Measurements from ENCODE around the gene SPSB1. TPM values are rescaled to one million over a fixed set of nuclear protein-coding genes. Genes with fewer than 3 reads are reported as not detected.

SPSB1 gene
- total RNA-seq, 1 donor from 2014 or later = 1.3 TPM

- Mint-ChIP-seq H3K4me1 (peaks cover 33% of the 10 kb centered on the region), H3K9me3 (no peaks in the 10 kb centered on the region), H3K27me3 (ENCODE audit: low read depth) (peaks cover 2% of the 10 kb centered on the region), H3K27ac (ENCODE audit: unreplicated experiment) (no peak overlapping the region), H3K4me3 (no peak overlapping the region), H3K36me3 (ENCODE audit: low read depth) (no peaks in the 10 kb centered on the region)
- no peak for DNase-seq (ENCODE audit: low read depth, low spot score)
- TF ChIP-seq CTCF (conservative IDR thresholded peaks at IDR 0.05) = no peak
These were observed 77.5 kb downstream of the SPSB1 start for GRCh38 chr1:9369964-9370788.

GRCh38 chr1:9371391-9371935 lies 78.8 kb downstream of the SPSB1 start:
- Mint-ChIP-seq H3K27ac (ENCODE audit: unreplicated experiment) (no peak overlapping the region), H3K4me3 (no peak overlapping the region), H3K9me3 (no peaks in the 10 kb centered on the region), H3K4me1 (peaks cover 33% of the 10 kb centered on the region), H3K27me3 (ENCODE audit: low read depth) (peaks cover 2% of the 10 kb centered on the region), H3K36me3 (ENCODE audit: low read depth) (no peaks in the 10 kb centered on the region)
- no peak for DNase-seq (ENCODE audit: low read depth, low spot score)
- TF ChIP-seq CTCF (conservative IDR thresholded peaks at IDR 0.05) = no peak

GRCh38 chr1:9371951-9372350 lies 79.3 kb downstream of the SPSB1 start:
- Mint-ChIP-seq H3K9me3 (no peaks in the 10 kb centered on the region), H3K36me3 (ENCODE audit: low read depth) (no peaks in the 10 kb centered on the region), H3K4me3 (no peak overlapping the region), H3K27ac (ENCODE audit: unreplicated experiment) (no peak overlapping the region), H3K4me1 (peaks cover 33% of the 10 kb centered on the region), H3K27me3 (ENCODE audit: low read depth) (peaks cover 2% of the 10 kb centered on the region)
- no peak for DNase-seq (ENCODE audit: low read depth, low spot score)
- TF ChIP-seq CTCF (conservative IDR thresholded peaks at IDR 0.05) = no peak

- H3K4me3 Mint-ChIP-seq = no peak overlapping the region
- H3K4me1 Mint-ChIP-seq = peaks cover 33% of the 10 kb centered on the region
- H3K36me3 Mint-ChIP-seq (ENCODE audit: low read depth) = no peaks in the 10 kb centered on the region
- no peaks in the 10 kb centered on the region for H3K9me3 Mint-ChIP-seq
- H3K27ac Mint-ChIP-seq (ENCODE audit: unreplicated experiment) = no peak overlapping the region
- no peak for TF ChIP-seq CTCF (conservative IDR thresholded peaks at IDR 0.05)
- peaks cover 2% of the 10 kb centered on the region for H3K27me3 Mint-ChIP-seq (ENCODE audit: low read depth)
- DNase-seq (ENCODE audit: low read depth, low spot score) = no peak
These were observed 80.9 kb downstream of the SPSB1 start for GRCh38 chr1:9373619-9374018.

GRCh38 chr1:9374748-9375341 lies 82.2 kb downstream of the SPSB1 start:
- H3K36me3 Mint-ChIP-seq (ENCODE audit: low read depth) = no peaks in the 10 kb centered on the region
- no peak for TF ChIP-seq CTCF (conservative IDR thresholded peaks at IDR 0.05)
- peaks cover 31% of the 10 kb centered on the region for H3K4me1 Mint-ChIP-seq
- H3K9me3 Mint-ChIP-seq = no peaks in the 10 kb centered on the region
- DNase-seq (ENCODE audit: low read depth, low spot score) = no peak
- H3K27ac Mint-ChIP-seq (ENCODE audit: unreplicated experiment) = no peak overlapping the region
- H3K4me3 Mint-ChIP-seq = no peak overlapping the region
- peaks cover under 1% of the 10 kb centered on the region for H3K27me3 Mint-ChIP-seq (ENCODE audit: low read depth)
